HL-60/S4 (cell line): ENCODE measurements around the gene LRRC61.

Experiments
- in situ Hi-C: fragments of 300-500 bp; cut with MboI; formaldehyde crosslinking; loops from 2 replicates; pipeline ENCODE4 v1.14.3; 2022; ENCODE audit warnings: low sequenced_read_pairs

Gene LRRC61

DNA sequence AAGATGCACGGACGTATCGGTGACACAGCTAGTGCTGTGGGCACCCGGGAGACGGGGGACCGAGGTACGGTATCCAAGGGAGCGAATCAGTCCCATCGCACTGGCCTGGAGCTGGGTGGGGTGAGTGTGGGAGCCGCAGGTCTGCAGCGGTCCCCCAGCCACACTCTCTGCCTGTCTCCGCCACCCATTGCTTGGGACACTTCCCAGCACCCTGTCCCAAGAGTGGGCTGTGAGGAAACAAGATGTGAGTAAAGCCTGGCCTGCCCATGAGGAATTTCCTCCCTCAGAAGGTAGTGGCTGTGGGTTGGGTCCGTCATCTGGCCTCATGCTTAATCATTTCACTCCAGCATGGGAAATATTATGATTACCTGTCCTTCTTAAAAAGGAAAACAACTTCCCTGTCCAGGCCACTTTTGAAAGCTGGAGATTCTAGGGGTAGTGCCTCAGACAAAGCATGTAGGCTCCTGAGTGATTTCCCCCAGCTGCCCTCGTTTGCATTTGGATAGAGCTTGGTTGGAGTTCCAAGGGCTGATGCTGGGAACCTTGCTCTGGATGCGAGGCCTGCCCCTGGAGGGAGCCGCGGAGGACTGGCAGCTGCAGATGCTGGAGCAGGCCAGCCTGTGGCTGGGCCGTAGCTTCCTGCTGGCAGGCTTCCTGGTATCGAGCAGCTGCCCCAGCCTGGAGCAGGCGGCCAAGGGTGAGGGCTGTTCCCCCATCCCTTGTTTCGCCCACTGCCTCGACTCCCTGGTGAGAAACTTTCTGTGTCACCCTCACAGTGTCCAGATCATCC lies 6.4 kb downstream of the LRRC61 start:
- in situ Hi-C loops: no loop called here

DNA sequence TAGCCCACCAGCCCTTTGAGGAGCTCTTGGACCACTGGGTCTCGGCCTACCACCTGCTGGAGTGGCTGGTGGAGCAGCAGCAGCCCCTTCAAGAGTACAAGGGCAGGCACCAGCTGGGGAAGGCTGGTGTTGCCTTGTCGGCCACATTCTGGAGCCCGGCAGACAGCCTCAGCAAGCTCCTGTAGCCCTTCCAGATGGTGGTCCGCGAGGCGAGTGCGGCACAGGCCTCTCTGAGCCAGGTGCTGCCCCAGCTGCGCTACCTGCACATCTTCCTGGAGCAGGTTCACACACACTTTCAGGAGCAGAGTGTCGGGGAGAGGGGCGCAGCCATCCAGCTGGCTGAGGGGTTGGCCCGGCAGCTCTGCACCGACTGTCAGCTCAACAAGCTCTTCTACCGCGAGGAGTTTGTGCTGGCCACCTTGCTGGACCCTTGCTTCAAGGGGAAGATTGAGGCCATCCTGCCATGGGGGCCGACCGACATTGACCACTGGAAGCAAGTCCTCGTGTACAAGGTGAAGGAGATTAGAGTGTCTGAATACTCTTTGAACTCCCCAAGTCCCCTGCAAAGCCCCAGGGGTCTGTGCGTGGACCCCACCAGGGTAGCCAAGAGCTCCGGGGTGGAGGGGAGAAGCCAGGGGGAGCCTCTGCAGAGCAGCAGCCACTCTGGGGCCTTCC lies 7.2 kb downstream of the LRRC61 start:
- in situ Hi-C loops: no loop called here

DNA sequence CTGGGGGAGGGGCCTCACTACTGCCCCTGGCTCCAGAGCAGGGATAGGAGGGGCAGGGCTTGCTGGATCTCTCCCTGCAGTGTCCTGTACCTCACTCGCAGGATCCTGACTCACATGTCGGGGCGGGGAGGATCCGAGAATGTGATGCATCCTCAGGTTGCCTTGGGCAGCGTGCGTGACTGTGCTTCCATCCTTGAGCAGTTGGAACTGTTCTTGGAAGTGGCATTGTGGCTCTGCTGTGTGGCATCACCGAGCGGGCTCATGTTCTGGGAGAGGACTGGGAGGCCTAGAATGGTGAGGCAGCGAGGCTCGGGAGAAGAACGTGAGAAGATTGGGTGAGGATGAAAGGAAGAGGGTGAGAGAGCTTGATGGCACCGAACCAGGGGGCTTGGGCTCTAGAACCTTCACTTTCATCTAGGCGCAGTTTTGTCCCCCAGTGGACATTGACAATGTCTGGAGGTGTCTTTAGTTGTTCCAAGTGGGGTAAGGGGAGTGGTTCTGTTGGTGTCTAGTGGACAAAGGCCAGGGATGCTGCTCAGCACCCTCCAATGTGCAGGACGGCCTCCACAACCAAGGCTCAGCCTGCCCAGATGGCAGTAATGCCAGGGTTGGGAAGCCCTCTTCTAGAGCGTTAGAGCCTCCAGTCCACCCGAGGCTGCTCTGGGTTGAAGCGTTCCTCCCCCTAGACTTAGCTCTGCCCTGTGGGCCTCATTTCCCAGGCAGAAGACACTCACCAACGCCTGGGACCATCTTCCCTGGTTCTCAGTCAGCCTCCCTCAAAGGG lies 9.9 kb downstream of the LRRC61 start:
- in situ Hi-C loops: no loop called here

DNA sequence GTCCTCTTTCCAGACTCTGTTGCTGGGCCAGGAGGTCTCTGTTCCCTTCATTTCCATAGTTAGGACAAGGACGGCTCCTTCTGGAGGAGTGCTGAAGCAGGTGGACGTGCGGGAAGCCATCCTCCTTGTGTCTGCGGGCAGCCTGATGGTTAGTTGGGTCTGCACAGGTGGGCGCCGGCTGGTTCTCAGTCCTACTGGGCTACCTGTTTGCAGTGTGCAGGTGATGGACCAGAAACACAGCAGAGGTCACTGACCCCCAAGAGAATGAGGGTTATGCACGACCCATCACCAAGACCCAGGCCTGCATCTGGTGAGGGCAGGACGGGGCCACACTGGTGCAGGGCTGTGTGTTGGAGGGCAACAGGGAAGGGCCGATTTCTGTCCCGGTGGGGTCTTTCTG lies 10.5 kb downstream of the LRRC61 start:
- in situ Hi-C loops: no loop called here

DNA sequence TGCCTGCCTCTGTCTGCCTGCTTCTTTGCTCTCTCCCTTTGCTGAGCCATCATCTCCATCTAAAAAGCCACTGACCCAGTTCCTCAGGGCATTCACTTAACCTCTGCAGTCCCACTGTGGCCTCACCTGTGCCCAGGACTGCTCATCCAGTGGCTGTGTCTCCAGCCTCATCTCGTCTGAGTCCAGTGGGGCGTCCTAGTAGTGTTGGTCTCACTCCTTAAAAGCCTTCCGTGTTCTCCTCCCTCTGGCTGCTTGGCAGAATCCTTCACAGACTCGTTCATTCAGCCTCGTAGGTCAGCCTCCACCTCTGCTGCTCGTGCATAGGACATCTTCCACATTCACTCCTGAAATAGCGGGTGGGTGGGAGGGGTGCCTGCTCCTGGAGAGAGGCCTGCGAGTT lies 11.0 kb downstream of the LRRC61 start:
- in situ Hi-C loops: no loop called here

DNA sequence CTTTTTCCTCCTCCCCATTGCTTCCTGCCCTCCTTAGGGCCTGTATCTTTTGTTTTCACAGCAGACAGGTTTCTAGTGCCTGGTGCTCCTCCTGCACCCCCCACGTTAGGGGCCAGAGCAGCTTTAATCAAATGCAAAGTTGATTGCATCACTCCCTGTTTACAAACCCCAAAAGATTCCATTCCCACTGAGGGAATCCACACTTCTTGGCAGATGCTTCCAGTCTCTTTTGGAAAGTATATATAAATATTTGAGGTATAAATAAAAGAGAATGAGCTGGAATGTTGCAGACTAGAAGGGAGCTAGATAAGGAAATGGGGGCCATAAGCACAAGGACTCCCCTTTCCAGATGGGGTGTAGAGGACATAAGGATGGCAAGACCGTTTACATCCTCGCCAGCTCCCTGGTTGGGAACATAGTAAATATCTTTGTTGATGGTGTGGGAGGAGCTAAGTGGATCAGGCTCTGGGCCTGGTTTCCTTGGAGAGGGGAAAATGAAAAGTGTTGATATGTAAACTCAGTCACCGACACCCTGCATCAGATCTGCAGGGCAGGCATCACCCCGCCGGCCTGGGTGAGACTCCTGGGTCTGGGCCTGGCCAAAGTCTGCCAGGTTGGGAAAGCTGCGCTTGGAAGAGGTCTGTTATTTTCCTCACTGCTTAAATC lies 12.1 kb downstream of the LRRC61 start:
- in situ Hi-C loops: no loop called here

DNA sequence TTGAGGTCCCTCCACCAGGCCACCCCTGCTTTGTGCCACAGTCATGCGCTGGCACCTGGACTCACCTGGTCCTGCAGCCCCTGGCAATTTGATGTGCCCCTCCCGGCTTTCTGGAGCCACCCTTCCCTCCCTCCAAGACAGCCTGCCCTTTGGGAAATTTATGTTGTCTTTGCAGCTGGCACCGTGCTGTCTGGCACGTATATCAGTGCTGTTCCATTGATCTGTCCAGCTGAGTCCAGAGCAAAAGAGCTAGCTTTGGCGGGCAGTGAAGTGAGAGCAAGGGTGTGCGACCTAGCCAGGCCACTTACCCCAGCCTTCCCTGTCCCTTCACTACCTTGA lies 12.6 kb downstream of the LRRC61 start:
- in situ Hi-C loops: no loop called here

DNA sequence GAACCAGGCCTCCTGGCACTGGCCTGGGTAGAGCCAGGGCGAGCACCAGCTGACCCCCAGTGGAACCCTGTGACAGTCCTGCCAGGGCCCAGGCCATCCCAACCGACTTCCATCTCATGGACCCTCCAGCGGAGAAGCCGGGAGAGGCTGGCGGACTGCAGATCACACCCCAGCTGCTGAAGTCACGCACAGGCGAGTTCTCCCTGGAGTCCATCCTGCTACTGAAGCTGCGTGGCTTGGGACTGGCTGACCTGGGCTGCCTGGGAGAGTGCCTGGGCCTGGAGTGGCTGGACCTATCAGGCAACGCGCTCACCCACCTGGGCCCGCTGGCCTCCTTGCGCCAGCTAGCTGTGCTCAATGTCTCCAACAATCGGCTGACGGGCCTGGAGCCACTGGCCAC lies 13.6 kb downstream of the LRRC61 start:
- in situ Hi-C loops: no loop called here

DNA sequence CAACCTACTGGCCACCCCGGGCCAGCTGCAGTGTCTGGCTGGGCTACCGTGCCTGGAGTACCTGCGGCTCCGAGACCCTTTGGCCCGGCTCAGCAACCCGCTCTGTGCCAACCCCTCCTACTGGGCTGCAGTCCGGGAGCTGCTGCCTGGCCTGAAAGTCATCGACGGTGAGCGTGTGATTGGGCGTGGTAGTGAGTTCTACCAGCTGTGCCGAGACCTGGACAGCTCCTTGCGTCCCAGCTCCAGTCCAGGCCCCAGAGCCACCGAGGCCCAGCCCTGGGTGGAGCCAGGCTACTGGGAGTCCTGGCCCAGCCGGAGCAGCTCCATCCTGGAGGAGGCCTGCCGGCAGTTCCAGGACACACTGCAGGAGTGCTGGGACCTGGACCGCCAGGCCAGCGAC lies 14.0 kb downstream of the LRRC61 start:
- in situ Hi-C loops: no loop called here

DNA sequence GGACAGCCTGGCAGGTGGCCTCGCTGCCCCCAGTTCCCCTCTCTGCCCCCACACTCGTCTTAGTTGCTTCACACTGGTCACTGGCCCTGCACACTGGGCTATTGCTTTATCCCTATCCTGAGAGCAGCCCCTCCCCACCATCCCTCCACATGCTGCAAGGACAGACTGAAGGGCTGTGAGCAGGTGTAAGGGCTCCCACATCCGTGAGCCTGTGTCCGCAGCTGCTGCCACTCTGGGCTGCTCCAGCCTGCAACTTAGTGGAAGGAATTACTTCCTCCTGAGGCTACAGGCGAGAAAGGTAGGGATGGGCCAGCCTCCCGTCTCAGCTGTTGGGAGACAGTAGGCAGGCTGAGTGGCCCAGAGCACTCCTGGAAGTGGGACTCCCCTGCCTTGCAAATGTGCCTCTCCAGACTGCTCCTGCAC lies 14.5 kb downstream of the LRRC61 start:
- in situ Hi-C loops: no loop called here

DNA sequence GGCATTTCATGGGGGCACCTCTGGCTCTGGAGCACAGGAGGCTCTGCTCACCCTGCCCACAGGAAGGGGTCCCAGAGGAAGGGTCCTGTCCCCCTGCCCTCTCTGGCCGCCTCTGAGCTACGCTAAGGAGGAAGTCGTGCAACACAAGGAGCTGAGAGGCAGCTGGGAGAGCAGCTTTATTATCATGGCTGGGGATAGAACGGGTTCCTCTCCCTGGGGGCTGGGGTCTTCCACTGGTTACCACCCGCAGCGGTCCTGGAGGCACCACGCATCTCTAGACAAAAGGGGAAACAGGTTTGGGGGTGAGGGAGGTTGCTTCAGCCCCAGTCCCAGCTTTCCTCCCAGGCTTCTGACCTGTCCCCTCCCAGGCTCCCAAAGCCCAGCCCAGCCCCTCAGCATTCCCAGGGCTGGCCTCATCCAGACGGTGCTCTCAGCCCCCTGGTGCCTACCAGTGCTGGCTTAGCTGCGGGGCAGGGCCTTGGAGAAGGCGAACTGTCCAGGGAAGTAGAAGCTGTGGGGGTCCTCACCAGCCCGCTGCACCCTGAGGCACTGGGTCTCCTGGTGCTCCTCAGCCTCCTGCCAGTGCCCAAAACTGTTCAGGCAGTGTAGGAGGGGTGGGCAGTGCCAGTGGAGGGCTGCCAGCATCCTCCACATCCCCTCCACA lies 15.1 kb downstream of the LRRC61 start:
- in situ Hi-C loops: no loop called here

DNA sequence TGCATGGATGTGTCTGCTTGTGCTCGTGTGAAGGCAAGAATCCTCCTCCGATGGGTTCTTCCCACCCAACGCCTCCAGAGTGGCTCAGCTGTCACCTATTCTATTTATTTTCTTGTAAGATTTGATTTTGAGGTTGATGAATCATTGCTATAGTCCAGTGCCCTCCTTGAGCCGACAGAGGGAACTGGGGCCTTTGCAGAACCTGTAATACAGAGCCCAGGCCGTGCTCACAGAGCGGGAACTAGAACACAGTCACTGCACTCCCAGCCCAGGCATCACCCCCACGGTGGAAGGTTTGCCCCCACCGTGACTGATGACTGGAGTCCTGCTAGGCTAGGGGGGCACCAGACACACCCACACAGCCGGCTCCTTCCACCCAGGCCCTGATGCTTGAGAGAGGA lies 16.3 kb downstream of the LRRC61 start:
- in situ Hi-C loops: no loop called here

DNA sequence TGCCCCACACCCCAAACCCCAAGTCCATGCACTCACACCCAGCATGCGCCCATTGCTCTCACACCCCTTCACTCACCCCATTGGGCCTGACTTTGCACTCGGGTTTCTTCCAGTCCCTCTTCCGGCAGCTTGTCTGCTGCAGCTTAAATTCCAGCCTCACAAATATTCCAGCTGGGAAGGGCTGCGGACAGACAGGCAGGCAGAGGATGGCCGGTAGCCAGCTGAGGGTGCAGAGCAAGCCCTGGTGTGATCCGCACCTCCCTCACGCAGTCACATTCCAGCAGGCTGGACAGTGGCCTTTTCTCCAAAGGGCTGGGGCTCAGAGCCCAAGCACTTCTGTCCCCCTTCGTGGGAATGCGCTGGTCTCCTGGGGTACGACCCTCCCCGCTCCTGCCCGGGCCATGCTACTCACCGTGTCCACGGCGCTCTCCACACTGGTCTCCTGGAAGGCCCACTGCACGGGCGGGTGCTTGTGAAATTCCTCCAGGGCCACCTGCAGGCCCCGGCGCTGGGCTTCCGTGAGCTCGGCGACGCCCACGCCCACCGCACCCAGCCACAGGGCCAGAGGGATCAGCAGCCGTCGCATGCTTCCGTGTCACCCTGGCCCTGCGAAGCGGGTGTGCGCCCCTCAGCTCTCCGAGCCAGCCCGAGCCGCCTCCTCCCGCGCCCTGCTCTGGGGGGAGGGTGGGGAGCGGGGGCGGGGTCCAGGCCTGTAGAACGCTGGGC lies 17.0 kb downstream of the LRRC61 start:
- in situ Hi-C loops: no loop called here

DNA sequence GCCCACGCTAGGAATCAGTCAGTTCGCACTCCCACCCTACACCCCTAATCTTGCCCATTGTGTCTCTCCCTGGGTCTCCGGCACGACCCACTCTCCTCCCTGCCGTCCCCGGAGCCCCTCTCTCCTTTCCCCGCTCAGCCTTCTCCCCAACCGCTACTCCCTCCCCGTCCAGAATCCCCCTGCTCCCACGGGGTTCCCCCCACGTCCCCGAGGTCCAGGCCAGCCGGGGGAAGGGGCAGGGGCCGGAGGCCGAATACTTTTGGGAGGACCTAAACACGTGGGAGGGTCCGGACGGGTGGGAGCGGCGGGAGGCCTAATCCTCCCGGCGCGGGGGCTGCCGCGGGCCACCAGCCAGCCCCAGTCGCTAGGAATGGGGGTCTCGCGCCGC lies 17.7 kb downstream of the LRRC61 start:
- in situ Hi-C loops: no loop called here

DNA sequence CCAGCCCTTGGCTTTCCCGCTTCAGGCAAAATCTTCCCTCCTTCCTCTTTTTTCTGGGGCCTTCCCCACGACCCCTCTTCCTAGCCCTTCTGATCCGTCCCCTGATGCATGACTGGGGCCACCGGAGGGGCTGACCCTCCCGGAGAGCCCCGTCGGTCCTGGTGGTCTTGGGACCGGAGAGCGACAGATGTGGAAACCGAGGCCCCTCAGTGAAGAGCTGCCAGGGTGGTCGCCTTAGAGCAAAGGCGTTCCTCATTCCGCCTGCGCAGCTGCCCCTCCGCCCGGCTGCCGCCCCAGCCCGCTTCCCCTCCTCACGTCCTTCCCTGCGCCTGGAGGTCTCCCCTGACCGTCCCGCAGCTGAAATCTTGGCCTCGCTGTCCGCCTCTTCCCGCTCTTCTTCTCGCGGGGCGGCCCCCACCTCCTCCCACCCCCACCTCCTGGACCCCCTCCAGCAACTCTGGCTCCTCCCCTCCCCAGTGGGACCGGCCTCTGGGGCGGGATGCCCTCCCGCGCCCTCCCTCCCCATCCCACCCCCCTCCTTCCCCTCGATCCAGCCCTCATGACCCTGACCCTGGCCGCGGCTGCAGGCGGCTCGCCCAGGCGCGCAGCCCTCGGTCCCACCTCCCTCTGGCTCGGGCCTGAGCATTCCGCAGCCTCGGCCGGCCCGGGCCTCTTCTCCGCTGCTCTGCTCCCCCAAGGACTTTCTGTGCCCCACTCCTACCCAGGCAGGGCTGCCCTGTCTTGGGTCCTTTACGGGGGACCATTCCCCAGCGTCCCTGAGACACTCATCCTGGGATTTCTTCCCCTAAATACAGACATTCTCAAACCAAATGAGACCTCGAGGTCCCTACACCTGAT lies 18.3 kb downstream of the LRRC61 start, which contains the start of gene RARRES2:
Gene RARRES2, minus strand, starts transcription at position 367 of the 858 bp plus-strand sequence. CDS start 1,020 bp downstream, outside the sequence.
- in situ Hi-C loops: no loop called here

DNA sequence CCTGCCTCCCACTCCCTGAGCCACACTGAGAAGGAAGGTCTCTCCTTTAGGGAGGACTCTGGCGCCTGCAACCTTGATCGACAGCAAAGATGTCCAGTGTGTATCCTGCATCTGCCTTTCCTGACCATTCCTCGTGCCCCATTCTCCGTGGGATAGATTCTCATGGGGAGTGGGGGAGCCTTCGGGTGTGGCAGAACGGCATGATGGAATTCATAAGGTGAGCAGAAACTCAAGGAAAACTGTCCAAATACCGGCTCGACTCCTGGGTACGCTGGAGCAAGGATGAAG lies 18.9 kb downstream of the LRRC61 start:
- in situ Hi-C loops: no loop called here

DNA sequence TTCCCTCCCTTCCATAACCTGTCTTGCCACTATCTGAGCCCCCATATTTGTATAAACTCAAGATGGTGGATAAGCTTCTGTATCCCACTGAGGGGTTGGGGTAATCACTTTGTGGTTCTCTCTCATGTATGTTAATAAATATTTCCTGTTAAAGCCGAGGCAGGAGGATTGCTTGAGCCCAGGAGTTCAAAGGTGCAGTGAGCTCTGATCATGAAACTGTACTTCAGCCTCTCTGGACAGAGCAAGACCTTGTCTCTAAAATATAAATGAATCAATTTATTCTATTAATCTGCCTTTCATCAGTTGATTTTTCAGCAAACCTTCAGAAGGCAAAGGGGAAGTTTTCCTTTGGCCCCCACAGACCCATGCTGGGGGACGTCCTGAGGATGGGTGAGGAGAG lies 20.1 kb downstream of the LRRC61 start:
- in situ Hi-C loops: no loop called here

DNA sequence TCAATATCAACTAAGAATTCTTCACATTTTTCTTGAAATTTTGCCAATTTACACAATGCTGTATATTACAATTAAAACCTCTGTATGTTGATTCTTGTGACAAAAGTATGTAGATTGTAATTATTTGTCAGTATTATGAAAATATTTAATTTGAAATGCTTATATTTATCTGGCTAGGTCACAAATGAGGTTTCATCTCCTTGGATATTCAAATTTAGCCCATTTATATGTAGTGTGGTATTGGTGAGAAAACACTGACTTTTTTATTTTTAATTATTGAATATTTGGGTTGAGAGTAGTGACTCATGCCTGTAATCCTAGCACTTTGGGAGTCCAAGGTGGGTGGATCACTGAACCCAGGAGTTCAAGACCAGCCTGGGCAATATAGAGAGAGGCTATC lies 21.1 kb downstream of the LRRC61 start:
- in situ Hi-C loops: no loop called here

DNA sequence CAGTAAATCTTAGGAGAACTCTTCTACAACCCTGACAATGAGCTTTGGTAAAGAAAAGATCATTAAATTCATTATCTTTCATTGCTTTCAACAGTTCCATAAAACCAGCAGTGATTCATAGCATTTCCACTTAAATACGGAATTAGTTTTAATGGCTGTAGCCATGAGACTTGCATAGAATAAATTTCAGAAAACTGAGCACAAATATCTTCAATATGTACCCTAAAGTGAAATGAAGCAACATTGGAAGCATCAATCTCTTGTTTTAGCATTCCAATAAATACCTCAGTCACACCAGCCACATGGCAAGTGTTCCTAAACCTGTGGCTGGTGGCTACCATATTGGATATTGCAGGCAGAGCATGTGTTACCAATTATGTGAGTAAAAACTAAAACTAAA lies 21.9 kb downstream of the LRRC61 start:
- in situ Hi-C loops: no loop called here
